ENCODE results near the gene KASH5.
"Not testable (repeated sequence)": the region's sequence is repeated elsewhere in the genome, so short reads cannot be mapped to it uniquely, and the experiment has no call there.

KASH5 gene

GRCh38 chr19:49459388-49459787, 71.3 kb downstream of the KASH5 start:
- DNase-seq (ENCODE audit: low read depth), result no peak

GRCh38 chr19:49461130-49461529, 73.1 kb downstream of the KASH5 start:
- not testable (repeated sequence) for DNase-seq (ENCODE audit: low read depth)

- no peak for DNase-seq (ENCODE audit: low read depth)
Observed at GRCh38 chr19:49461656-49462055, 73.6 kb downstream of the KASH5 start.

- DNase-seq (ENCODE audit: low read depth), result no peak
Observed at GRCh38 chr19:49462492-49462891, 74.4 kb downstream of the KASH5 start.

GRCh38 chr19:49463960-49464740, 76.1 kb downstream of the KASH5 start:
- DNase-seq (ENCODE audit: low read depth), result no peak

GRCh38 chr19:49465371-49465770, 77.3 kb downstream of the KASH5 start:
- DNase-seq (ENCODE audit: low read depth), result no peak

Measured in stimulated activated CD8-positive, alpha-beta memory T cell treated with anti-CD3 and anti-CD28 coated beads, Interleukin-12 subunit alpha, Interleukin-12 subunit beta, amount 100 ng/mL, for 4 hours (primary cell).